DOHH2 (cell line): ENCODE measurements around the gene CHRDL1.
A peak's percentile ranks its signal among the peaks of the same experiment; 100 is the strongest.

Source experiments
- H3F3A ChIP-seq: fragments of 200-600 bp; sonication (generic), shearing (Covaris generic); 2 replicates; pipeline ENCODE4 v1.6.0; 2016; ENCODE audit warnings: antibody characterized with exemption, mild to moderate bottlenecking; ENCODE audit not compliant: control insufficient read depth, insufficient read depth
- H3K27ac ChIP-seq: fragments of 200-600 bp; sonication (generic); 2 replicates; pipeline ENCODE4 v1.5.1; 2014; ENCODE audit warnings: low read depth, mild to moderate bottlenecking, low read length, moderate library complexity
- H3K27me3 ChIP-seq: fragments of 200-600 bp; sonication (generic); 2 replicates; pipeline ENCODE4 v1.6.1; 2014; ENCODE audit warnings: mild to moderate bottlenecking, low read length, mixed read lengths; ENCODE audit not compliant: control insufficient read depth
- H3K36me3 ChIP-seq: fragments of 200-600 bp; sonication (generic); 2 replicates; pipeline ENCODE4 v1.6.1; 2014; ENCODE audit warnings: mild to moderate bottlenecking, low read length, moderate library complexity, mixed read lengths; ENCODE audit not compliant: control insufficient read depth
- H3K4me1 ChIP-seq: fragments of 200-600 bp; sonication (generic); 2 replicates; pipeline ENCODE4 v1.6.1; 2014; ENCODE audit warnings: mild to moderate bottlenecking, low read length, mixed read lengths; ENCODE audit not compliant: control insufficient read depth
- H3K4me2 ChIP-seq: fragments of 200-600 bp; sonication (generic); 2 replicates; pipeline ENCODE4 v1.6.0; 2014; ENCODE audit warnings: mild to moderate bottlenecking, low read length, moderate library complexity
- H3K4me3 ChIP-seq: fragments of 200-600 bp; sonication (generic); 2 replicates; pipeline ENCODE4 v1.5.1; 2014; ENCODE audit warnings: mild to moderate bottlenecking, low read length, mixed read lengths
- H3K79me2 ChIP-seq: fragments of 200-600 bp; sonication (generic); 2 replicates; pipeline ENCODE4 v1.6.1; 2014; ENCODE audit warnings: mild to moderate bottlenecking, low read length, mixed read lengths; ENCODE audit not compliant: control insufficient read depth
- H3K9me2 ChIP-seq: fragments of 200-600 bp; sonication (generic); replicated peaks from 2 replicates; pipeline ENCODE4 v1.6.1; 2014; ENCODE audit warnings: mild to moderate bottlenecking, low read length, mixed read lengths; ENCODE audit not compliant: control insufficient read depth
- H3K9me3 ChIP-seq: fragments of 200-600 bp; sonication (generic); 2 replicates; pipeline ENCODE4 v1.6.1; 2014; ENCODE audit warnings: antibody characterized with exemption, low read length, mixed read lengths; ENCODE audit not compliant: control insufficient read depth, insufficient read depth
- H4K20me1 ChIP-seq: fragments of 200-600 bp; sonication (generic); 2 replicates; pipeline ENCODE4 v1.6.0; 2014; ENCODE audit warnings: low read depth, mild to moderate bottlenecking, antibody characterized with exemption, low read length, moderate library complexity; ENCODE audit not compliant: control insufficient read depth, insufficient read depth
- EZH2phosphoT487 ChIP-seq: fragments of 200-600 bp; sonication (generic); IDR thresholded peaks from 2 replicates; pipeline ENCODE4 v1.6.1; 2017; ENCODE audit warnings: borderline replicate concordance, mild to moderate bottlenecking, antibody characterized with exemption, low read length, moderate library complexity, mixed read lengths
- TF ChIP-seq, protein P1 (sequence below): fragments of 200-600 bp; sonication (generic); IDR thresholded peaks from one replicate; pipeline ENCODE4 v1.5.1; 2014; ENCODE audit warnings: antibody characterized with exemption, mild to moderate bottlenecking, low read depth, low read length; ENCODE audit not compliant: poor library complexity, severe bottlenecking

CHRDL1 gene

GRCh38 chrX:110669572-110669971 lies 126.0 kb downstream of the CHRDL1 start:
- Histone ChIP-seq H3K4me3 (no peak overlapping the region), H3K9me2 (no peaks in the 10 kb centered on the region), H3K9me3 (no peaks in the 10 kb centered on the region), H3K36me3 (no peaks in the 10 kb centered on the region), H3K79me2 (no peaks in the 10 kb centered on the region), H3F3A (no peaks in the 10 kb centered on the region), H3K4me2 (no peak overlapping the region), H3K27ac (no peak overlapping the region), H4K20me1 (no peaks in the 10 kb centered on the region), H3K4me1 (no peaks in the 10 kb centered on the region), H3K27me3 (no peaks in the 10 kb centered on the region)
- TF ChIP-seq, protein P1, sequence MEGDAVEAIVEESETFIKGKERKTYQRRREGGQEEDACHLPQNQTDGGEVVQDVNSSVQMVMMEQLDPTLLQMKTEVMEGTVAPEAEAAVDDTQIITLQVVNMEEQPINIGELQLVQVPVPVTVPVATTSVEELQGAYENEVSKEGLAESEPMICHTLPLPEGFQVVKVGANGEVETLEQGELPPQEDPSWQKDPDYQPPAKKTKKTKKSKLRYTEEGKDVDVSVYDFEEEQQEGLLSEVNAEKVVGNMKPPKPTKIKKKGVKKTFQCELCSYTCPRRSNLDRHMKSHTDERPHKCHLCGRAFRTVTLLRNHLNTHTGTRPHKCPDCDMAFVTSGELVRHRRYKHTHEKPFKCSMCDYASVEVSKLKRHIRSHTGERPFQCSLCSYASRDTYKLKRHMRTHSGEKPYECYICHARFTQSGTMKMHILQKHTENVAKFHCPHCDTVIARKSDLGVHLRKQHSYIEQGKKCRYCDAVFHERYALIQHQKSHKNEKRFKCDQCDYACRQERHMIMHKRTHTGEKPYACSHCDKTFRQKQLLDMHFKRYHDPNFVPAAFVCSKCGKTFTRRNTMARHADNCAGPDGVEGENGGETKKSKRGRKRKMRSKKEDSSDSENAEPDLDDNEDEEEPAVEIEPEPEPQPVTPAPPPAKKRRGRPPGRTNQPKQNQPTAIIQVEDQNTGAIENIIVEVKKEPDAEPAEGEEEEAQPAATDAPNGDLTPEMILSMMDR = no peak
- TF ChIP-seq EZH2phosphoT487 = no peak

GRCh38 chrX:110667706-110668105 lies 127.9 kb downstream of the CHRDL1 start:
- Histone ChIP-seq H3K79me2 (no peaks in the 10 kb centered on the region), H3K27me3 (no peaks in the 10 kb centered on the region), H3K9me3 (no peaks in the 10 kb centered on the region), H3K4me2 (no peak overlapping the region), H3K4me1 (no peaks in the 10 kb centered on the region), H3K4me3 (no peak overlapping the region), H4K20me1 (no peaks in the 10 kb centered on the region), H3K36me3 (no peaks in the 10 kb centered on the region), H3K27ac (no peak overlapping the region), H3K9me2 (no peaks in the 10 kb centered on the region), H3F3A (no peaks in the 10 kb centered on the region)
- TF ChIP-seq, protein P1 = no peak
- TF ChIP-seq EZH2phosphoT487 = no peak

GRCh38 chrX:110665223-110666002 lies 130.2 kb downstream of the CHRDL1 start:
- Histone ChIP-seq H3K4me3 (no peak overlapping the region), H3K9me2 (no peaks in the 10 kb centered on the region), H3K9me3 (no peaks in the 10 kb centered on the region), H3K4me1 (no peaks in the 10 kb centered on the region), H4K20me1 (no peaks in the 10 kb centered on the region), H3K79me2 (no peaks in the 10 kb centered on the region), H3K36me3 (no peaks in the 10 kb centered on the region), H3K4me2 (no peak overlapping the region), H3K27ac (no peak overlapping the region), H3K27me3 (no peaks in the 10 kb centered on the region), H3F3A (no peaks in the 10 kb centered on the region)
- TF ChIP-seq, protein P1 = peak; percentile 50
- no peak for TF ChIP-seq EZH2phosphoT487
